ENCODE results near the gene KRT75.

DNA sequence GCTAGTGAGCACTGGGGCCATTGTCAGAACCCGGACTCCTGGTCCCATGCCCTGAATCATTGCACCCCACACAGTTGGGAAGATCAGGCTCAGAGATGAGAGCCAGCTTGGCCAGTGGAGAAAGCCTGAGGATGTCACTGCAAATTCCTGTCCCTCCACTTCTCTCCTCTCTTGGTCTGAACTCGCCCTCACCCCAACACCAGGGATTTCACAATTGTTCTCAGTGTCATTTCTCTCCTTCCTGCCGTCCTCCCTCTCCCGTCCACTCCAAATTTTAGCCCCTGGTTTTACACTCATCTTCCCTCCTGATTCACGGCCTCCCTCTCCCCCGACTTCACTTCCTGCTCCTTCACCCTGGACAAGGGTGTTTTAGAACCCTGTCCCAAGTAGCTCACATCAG is 11.1 kb downstream of the KRT75 start:
- TF ChIP-seq POLR2AphosphoS5 (IDR thresholded peaks at IDR 0.05; ENCODE audit: low read depth, low read length) = no peak
- TF ChIP-seq POLR2A (IDR thresholded peaks at IDR 0.05; ENCODE audit: low read depth, low read length) = no peak
- TF ChIP-seq POU2F2 (IDR thresholded peaks at IDR 0.05; ENCODE audit: low read depth, low read length) = no peak
- no peak for TF ChIP-seq TAF1 (IDR thresholded peaks at IDR 0.05; ENCODE audit: low read depth, low read length)
- no peak for TF ChIP-seq SPI1 (IDR thresholded peaks at IDR 0.05; ENCODE audit: low read depth, low read length)
- TF ChIP-seq PAX5 (IDR thresholded peaks at IDR 0.05; ENCODE audit: insufficient read depth, low read length, severe bottlenecking) = no peak

Data from GM12891 (cell line).